Measurements from ENCODE around the gene CHST6. TPM values are rescaled to one million over a fixed set of nuclear protein-coding genes. Genes with fewer than 3 reads are reported as not detected.

CHST6 gene
- total and polyA plus RNA-seq, 2 donors from 2014 or later = 0.04 to 0.79 TPM

GRCh38 chr16:75423723-75424104, 71.5 kb downstream of the CHST6 start:
- no peak overlapping the region for H3K4me3 ChIP-seq (ENCODE audit: low read length in 3 of 3)
- H3K27ac ChIP-seq (ENCODE audit: low read depth in 2 of 2, low read length in 2 of 2) = peak overlapping the region in 1 of 2 donors; percentile 48
- no peak for TF ChIP-seq CTCF (IDR thresholded peaks at IDR 0.05; ENCODE audit: borderline replicate concordance, extremely low read depth, insufficient read depth)
- H3K9ac ChIP-seq (ENCODE audit: low read length in 3 of 3) = no peak overlapping the region
- no peak for FAIRE-seq
- intact Hi-C loops (cut with DNase I) = no loop called here
- no peak for DNase-seq
- H3K36me3 ChIP-seq (ENCODE audit: control insufficient read depth in 2 of 3, insufficient read depth in 3 of 3, low read length in 3 of 3) = no peaks in the 10 kb centered on the region
- H3K27me3 ChIP-seq (ENCODE audit: control insufficient read depth, insufficient read depth, low read length) = no peaks in the 10 kb centered on the region
- H3K4me1 ChIP-seq (ENCODE audit: control insufficient read depth in 2 of 3, insufficient read depth in 2 of 3, low read depth in 1 of 3, low read length in 3 of 3) = peaks cover 0 to 13% (median 10%) of the 10 kb centered on the region in 3 donors
- H3K9me3 ChIP-seq (ENCODE audit: control insufficient read depth in 2 of 3, insufficient read depth in 1 of 3, low read length in 3 of 3) = no peaks in the 10 kb centered on the region

Other genes with a start within 250 kb of the CHST6 start
- 123 TPM for gene BCAR1, start 243.8 kb downstream of the CHST6 start, total RNA-seq
- 69.1 TPM for gene BCAR1, start 243.8 kb downstream of the CHST6 start, polyA plus RNA-seq (ENCODE audit: insufficient read depth, low read depth, low replicate concordance)
- gene CFDP1, start 61.9 kb downstream of the CHST6 start, total RNA-seq = 53.5 TPM
- gene CFDP1, start 61.9 kb downstream of the CHST6 start, polyA plus RNA-seq (ENCODE audit: insufficient read depth, low read depth, low replicate concordance) = 148 TPM
- 22.8 TPM for gene TMEM170A, start 30.8 kb downstream of the CHST6 start, total RNA-seq
- gene TMEM170A, start 30.8 kb downstream of the CHST6 start, polyA plus RNA-seq (ENCODE audit: insufficient read depth, low read depth, low replicate concordance) = 10.2 TPM
- 0.13 TPM for gene CHST5, start 40.7 kb upstream of the CHST6 start, total RNA-seq
- gene CHST5, start 40.7 kb upstream of the CHST6 start, polyA plus RNA-seq (ENCODE audit: insufficient read depth, low read depth, low replicate concordance) = 0.28 TPM
- gene TMEM231, start 60.8 kb upstream of the CHST6 start, total RNA-seq = 13.7 TPM
- 8.6 TPM for gene TMEM231, start 60.8 kb upstream of the CHST6 start, polyA plus RNA-seq (ENCODE audit: insufficient read depth, low read depth, low replicate concordance)
- gene GABARAPL2, start 70.9 kb upstream of the CHST6 start, total RNA-seq = 116 TPM
- 247 TPM for gene GABARAPL2, start 70.9 kb upstream of the CHST6 start, polyA plus RNA-seq (ENCODE audit: insufficient read depth, low read depth, low replicate concordance)
- gene ADAT1, start 127.8 kb upstream of the CHST6 start, total RNA-seq = 56.5 TPM
- gene ADAT1, start 127.8 kb upstream of the CHST6 start, polyA plus RNA-seq (ENCODE audit: insufficient read depth, low read depth, low replicate concordance) = 24.4 TPM
- 97.4 TPM for gene KARS1, start 152.2 kb upstream of the CHST6 start, total RNA-seq
- 104 TPM for gene KARS1, start 152.2 kb upstream of the CHST6 start, polyA plus RNA-seq (ENCODE audit: insufficient read depth, low read depth, low replicate concordance)
- gene TERF2IP, start 152.3 kb upstream of the CHST6 start, total RNA-seq = 58.0 TPM
- gene TERF2IP, start 152.3 kb upstream of the CHST6 start, polyA plus RNA-seq (ENCODE audit: insufficient read depth, low read depth, low replicate concordance) = 72.8 TPM
- gene CPHXL2, start 181.6 kb upstream of the CHST6 start, total RNA-seq = not detected
- not detected for gene CPHXL2, start 181.6 kb upstream of the CHST6 start, polyA plus RNA-seq (ENCODE audit: insufficient read depth, low read depth, low replicate concordance)
- gene DUXB, start 206.0 kb upstream of the CHST6 start, total RNA-seq = not detected
- not detected for gene DUXB, start 206.0 kb upstream of the CHST6 start, polyA plus RNA-seq (ENCODE audit: insufficient read depth, low read depth, low replicate concordance)
- not detected for gene CPHXL, start 231.0 kb upstream of the CHST6 start, total RNA-seq
- gene CPHXL, start 231.0 kb upstream of the CHST6 start, polyA plus RNA-seq (ENCODE audit: insufficient read depth, low read depth, low replicate concordance) = not detected